Fibroblast of lung (primary cell): Measurements from ENCODE around the gene PDE4D. TPM values are rescaled to one million over a fixed set of nuclear protein-coding genes. Genes with fewer than 3 reads are reported as not detected.
A peak's percentile ranks its signal among the peaks of the same experiment; 100 is the strongest.

Experiments used
- DNase-seq, 2 donors: peaks; one replicate each; pipeline versions ENCODE4 v3.0.0 to v3.0.0-alpha.2; 2010; ENCODE audit warnings: low read depth in 2 of 2
- H2AFZ ChIP-seq: 2 replicates; pipeline ENCODE4 v1.5.1; 2012; ENCODE audit warnings: low read length, control low read depth, inconsistent platforms
- H3K27ac ChIP-seq: 2 replicates; pipeline ENCODE4 v1.5.1; 2011; ENCODE audit warnings: low read length, control low read depth; ENCODE audit not compliant: insufficient read depth
- H3K27me3 ChIP-seq: 2 replicates; pipeline ENCODE4 v1.5.1; 2011; ENCODE audit warnings: mild to moderate bottlenecking, low read length; ENCODE audit not compliant: control insufficient read depth, insufficient read depth
- H3K36me3 ChIP-seq: 2 replicates; pipeline ENCODE4 v1.5.1; 2011; ENCODE audit warnings: low read length; ENCODE audit not compliant: control insufficient read depth, insufficient read depth
- H3K4me1 ChIP-seq: 2 replicates; pipeline ENCODE4 v1.5.1; 2011; ENCODE audit warnings: low read length; ENCODE audit not compliant: control insufficient read depth, insufficient read depth; ENCODE audit errors: extremely low read depth
- H3K4me2 ChIP-seq: 2 replicates; pipeline ENCODE4 v1.5.1; 2011; ENCODE audit warnings: low read length, control low read depth; ENCODE audit not compliant: insufficient read depth; ENCODE audit errors: extremely low read depth
- H3K4me3 ChIP-seq, 4 experiments: fragments of 200-600 bp in 1 of 4; sonication (generic) in 1 of 4; replicated peaks in 1 of 4; 2 replicates each; pipeline ENCODE4 v1.5.1; 2011 to 2016; ENCODE audit warnings: low read length in 4 of 4, low read depth in 3 of 4, mild to moderate bottlenecking in 3 of 4, control low read depth in 2 of 4, inconsistent platforms in 1 of 4, mixed read lengths in 1 of 4; ENCODE audit not compliant: insufficient read depth in 1 of 4; ENCODE audit errors: control extremely low read depth in 1 of 4
- H3K79me2 ChIP-seq: 2 replicates; pipeline ENCODE4 v1.5.1; 2012; ENCODE audit warnings: mild to moderate bottlenecking, low read length, inconsistent platforms; ENCODE audit not compliant: control insufficient read depth, insufficient read depth
- H3K9ac ChIP-seq: 2 replicates; pipeline ENCODE4 v1.5.1; 2011; ENCODE audit warnings: mild to moderate bottlenecking, low read length, control low read depth; ENCODE audit not compliant: insufficient read depth
- H3K9me3 ChIP-seq: 2 replicates; pipeline ENCODE4 v1.5.1; 2012; ENCODE audit warnings: low read depth, low read length; ENCODE audit not compliant: control insufficient read depth, insufficient read depth
- H4K20me1 ChIP-seq: 2 replicates; pipeline ENCODE4 v1.5.1; 2011; ENCODE audit warnings: low read length; ENCODE audit not compliant: control insufficient read depth, insufficient read depth; ENCODE audit errors: extremely low read depth
- CTCF ChIP-seq, 2 donors: IDR thresholded peaks in 1 of 2; conservative IDR thresholded peaks in 1 of 2; 1 replicate in 1 of 2; 2 replicates in 1 of 2; pipeline ENCODE4 v1.5.1; 2011 to 2012; ENCODE audit warnings: low read length in 2 of 2, control low read depth in 1 of 2, inconsistent platforms in 1 of 2, low read depth in 1 of 2, mild to moderate bottlenecking in 1 of 2
- EZH2 ChIP-seq: IDR thresholded peaks from 2 replicates; pipeline ENCODE4 v1.5.1; 2012; ENCODE audit warnings: low read length, control low read depth, mild to moderate bottlenecking; ENCODE audit errors: missing control alignments
- polyA plus RNA-seq, 2 donors: library from polyadenylated mRNA; depleted of rRNA in 1 of 2; stranded (reverse) in 1 of 2; unstranded in 1 of 2; fragments of >200 nt; gene quantifications; 2 replicates each; pipeline ENCODE4 v1.2.1, GENCODE V29; 2011 to 2012; ENCODE audit warnings: missing spikeins in 1 of 2
- total RNA-seq: library from RNA; depleted of rRNA; stranded (reverse); fragments of >200 nt; gene quantifications from 2 replicates; pipeline ENCODE4 v1.2.1, GENCODE V29; 2014

Gene PDE4D
- total and polyA plus RNA-seq, 2 donors (not counting 1 experiment from before 2014, with no cell fraction given) = 2.1 to 8.3 TPM

- Histone ChIP-seq H3K4me3 (no peak overlapping the region), H3K9ac (no peak overlapping the region), H3K27ac (no peak overlapping the region)
These were observed 956.4 kb downstream of the PDE4D start for GRCh38 chr5:58937031-58937681.

GRCh38 chr5:58934629-58935097 lies 958.9 kb downstream of the PDE4D start:
- DNase-seq = peak; percentile 22 to 42
- Histone ChIP-seq H3K4me2 (no peak overlapping the region), H3K36me3 (no peaks in the 10 kb centered on the region), H3K4me1 (no peaks in the 10 kb centered on the region), H3K9ac (no peak overlapping the region), H3K9me3 (no peaks in the 10 kb centered on the region), H3K27me3 (no peaks in the 10 kb centered on the region), H3K27ac (no peak overlapping the region), H2AFZ (no peak overlapping the region), H4K20me1 (no peaks in the 10 kb centered on the region), H3K4me3 (no peak overlapping the region), H3K79me2 (no peaks in the 10 kb centered on the region)
- TF ChIP-seq CTCF (conservative IDR thresholded peaks at IDR 0.05 in 1 of 2, IDR thresholded peaks at IDR 0.05 in 1 of 2; ENCODE audit: low read depth in 1 of 2, low read length in 2 of 2) (no peak), EZH2 (no peak)

More at GRCh38 chr5:58937031-58937681, 956.4 kb downstream of the PDE4D start:
- Histone ChIP-seq H4K20me1 (no peaks in the 10 kb centered on the region), H3K4me1 (no peaks in the 10 kb centered on the region), H3K4me2 (no peak overlapping the region), H2AFZ (no peak overlapping the region), H3K36me3 (no peaks in the 10 kb centered on the region), H3K27me3 (no peaks in the 10 kb centered on the region), H3K79me2 (no peaks in the 10 kb centered on the region), H3K9me3 (no peaks in the 10 kb centered on the region)
- no peak for TF ChIP-seq CTCF (conservative IDR thresholded peaks at IDR 0.05 in 1 of 2, IDR thresholded peaks at IDR 0.05 in 1 of 2; ENCODE audit: low read depth in 1 of 2, low read length in 2 of 2)
- no peak for TF ChIP-seq EZH2
- DNase-seq = no peak

GRCh38 chr5:58933891-58934628 lies 959.5 kb downstream of the PDE4D start:
- Histone ChIP-seq H3K27me3 (no peaks in the 10 kb centered on the region), H3K4me2 (no peak overlapping the region), H3K79me2 (no peaks in the 10 kb centered on the region), H3K9me3 (no peaks in the 10 kb centered on the region), H3K36me3 (no peaks in the 10 kb centered on the region), H2AFZ (no peak overlapping the region), H3K4me3 (no peak overlapping the region), H3K9ac (no peak overlapping the region), H3K4me1 (no peaks in the 10 kb centered on the region), H3K27ac (no peak overlapping the region), H4K20me1 (no peaks in the 10 kb centered on the region)
- TF ChIP-seq EZH2 (no peak), CTCF (conservative IDR thresholded peaks at IDR 0.05 in 1 of 2, IDR thresholded peaks at IDR 0.05 in 1 of 2; ENCODE audit: low read depth in 1 of 2, low read length in 2 of 2) (no peak)
- no peak for DNase-seq
